HCT116 (cell line): ENCODE measurements around the gene C2orf76. TPM values are rescaled to one million over a fixed set of nuclear protein-coding genes. Genes with fewer than 3 reads are reported as not detected.

ENCODE experiments used
- ATAC-seq: fragments of 200-7000 bp; cut with Tn5 transposase; 2 replicates; pipeline ENCODE4 v1.9.1; 2020; ENCODE audit warnings: mild to moderate bottlenecking, moderate library complexity
- BruUV-seq: library from RNA; stranded (reverse); fragments of 400-500 nt; replicated peaks from 2 replicates; lab custom pipeline; 2021; lab: Mats Ljungman, UMichigan
- CTCF ChIA-PET: fragments of 300-600 bp; sonication (Branson Sonifier 250); formaldehyde crosslinking; loops from one replicate; lab custom pipeline; 2021; ENCODE audit warnings: antibody characterized with exemption; lab: Charles Lee
- POLR2A ChIA-PET: fragments of 300-600, 350-600 bp; sonication (Branson Sonifier 250); formaldehyde crosslinking; loops from one replicate; lab custom pipeline; 2021; ENCODE audit warnings: antibody characterized with exemption; lab: Charles Lee
- RAD21 ChIA-PET, 2 experiments: fragments of 300-600 bp; sonication (Branson Sonifier 250); formaldehyde crosslinking; loops; one replicate each; lab custom pipeline; 2023; ENCODE audit warnings: low total read pairs in 2 of 2; ENCODE audit not compliant: uncharacterized antibody in 2 of 2, unreplicated experiment in 2 of 2, low non-redundant PET in 1 of 2; lab: Charles Lee
- DNase-seq: peaks from one replicate; pipeline ENCODE4 v3.0.0-alpha.2; 2010; ENCODE audit warnings: low read depth, low spot score
- H2AFZ ChIP-seq: fragments of 200-600 bp; shearing (Covaris generic), sonication (generic); 2 replicates; pipeline ENCODE4 v1.6.1; 2017; ENCODE audit warnings: low read depth, mixed run types, mixed read lengths, antibody characterized with exemption, low read length; ENCODE audit not compliant: poor library complexity, severe bottlenecking
- H3K27ac ChIP-seq: 2 replicates; pipeline ENCODE4 v1.5.1; 2012; ENCODE audit warnings: low read depth, low read length
- H3K27me3 ChIP-seq: fragments of 200-600 bp; sonication (generic); 2 replicates; pipeline ENCODE4 v1.6.1; 2016; ENCODE audit warnings: mixed run types, low read length, mixed read lengths; ENCODE audit not compliant: insufficient read depth
- H3K36me3 ChIP-seq, 2 experiments: fragments of 200-500 bp in 1 of 2; fragments of 200-600 bp in 1 of 2; sonication (Bioruptor generic) in 1 of 2; sonication (generic) in 1 of 2; 2 replicates each; pipeline versions ENCODE4 v1.5.1 to v1.6.1; 2014 to 2016; ENCODE audit warnings: low read length in 2 of 2, inconsistent platforms in 1 of 2, mixed read lengths in 1 of 2, mixed run types in 1 of 2; ENCODE audit not compliant: insufficient read depth in 2 of 2, control insufficient read depth in 1 of 2
- H3K4me1 ChIP-seq, 2 experiments: fragments of 200-600 bp in 1 of 2; sonication (generic) in 1 of 2; 2 replicates each; pipeline versions ENCODE4 v1.5.1 to v1.6.1; 2012 to 2017; ENCODE audit warnings: low read length in 2 of 2, inconsistent platforms in 1 of 2, mild to moderate bottlenecking in 1 of 2, mixed read lengths in 1 of 2, mixed run types in 1 of 2, moderate library complexity in 1 of 2; ENCODE audit not compliant: insufficient read depth in 2 of 2, control insufficient read depth in 1 of 2
- H3K4me2 ChIP-seq: fragments of 200-600 bp; sonication (generic); 2 replicates; pipeline ENCODE4 v1.6.1; 2017; ENCODE audit warnings: mixed run types, low read length, mixed read lengths
- H3K4me3 ChIP-seq, 2 experiments: fragments of 200-600 bp in 1 of 2; sonication (generic) in 1 of 2; replicated peaks in 1 of 2; 2 replicates each; pipeline ENCODE4 v1.5.1; 2011 to 2016; ENCODE audit warnings: low read length in 2 of 2, control low read depth in 1 of 2, low read depth in 1 of 2, mild to moderate bottlenecking in 1 of 2, mixed read lengths in 1 of 2, mixed run types in 1 of 2
- H3K79me2 ChIP-seq: fragments of 200-600 bp; sonication (generic); 2 replicates; pipeline ENCODE4 v1.6.1; 2017; ENCODE audit warnings: mild to moderate bottlenecking, mixed run types, low read length, moderate library complexity, mixed read lengths; ENCODE audit not compliant: insufficient read depth
- H3K9ac ChIP-seq: fragments of 200-600 bp; sonication (generic); 2 replicates; pipeline ENCODE4 v1.6.1; 2016; ENCODE audit warnings: low read length, mixed read lengths
- H3K9me2 ChIP-seq: fragments of 200-600 bp; sonication (generic), shearing (Covaris generic); 2 replicates; pipeline ENCODE4 v1.6.1; 2017; ENCODE audit warnings: mixed run types, mild to moderate bottlenecking, moderate library complexity; ENCODE audit not compliant: insufficient read depth
- H3K9me3 ChIP-seq, 2 experiments: fragments of 200-500 bp in 1 of 2; fragments of 200-600 bp in 1 of 2; sonication (Bioruptor generic) in 1 of 2; sonication (generic) in 1 of 2; 2 replicates each; pipeline ENCODE4 v1.6.1; 2014 to 2017; ENCODE audit warnings: low read length in 2 of 2, mixed read lengths in 2 of 2, inconsistent platforms in 1 of 2, low read depth in 1 of 2, mild to moderate bottlenecking in 1 of 2, mixed run types in 1 of 2, moderate library complexity in 1 of 2; ENCODE audit not compliant: control insufficient read depth in 1 of 2, insufficient read depth in 1 of 2
- H4K20me1 ChIP-seq: fragments of 200-600 bp; sonication (generic), shearing (Covaris generic); 2 replicates; pipeline ENCODE4 v1.6.1; 2017; ENCODE audit warnings: mixed run types, mild to moderate bottlenecking, moderate library complexity; ENCODE audit not compliant: insufficient read depth
- CBX3 ChIP-seq: IDR thresholded peaks from 2 replicates; pipeline ENCODE4 v1.6.1; 2012; ENCODE audit warnings: low read depth
- CEBPB ChIP-seq: IDR thresholded peaks from 2 replicates; pipeline ENCODE4 v1.6.1; 2012; ENCODE audit warnings: low read depth
- CTCF ChIP-seq, 3 experiments: fragments of 200-600 bp in 1 of 3; sonication (generic) in 1 of 3; IDR thresholded peaks in 2 of 3; conservative IDR thresholded peaks in 1 of 3; 2 replicates each; pipeline ENCODE4 v1.5.1; 2012 to 2017; ENCODE audit warnings: low read depth in 2 of 3, low read length in 2 of 3, antibody characterized with exemption in 1 of 3, borderline replicate concordance in 1 of 3, control low read depth in 1 of 3, mild to moderate bottlenecking in 1 of 3, mixed read lengths in 1 of 3, mixed run types in 1 of 3, moderate library complexity in 1 of 3; ENCODE audit not compliant: insufficient read depth in 1 of 3
- EZH2 ChIP-seq: fragments of 200-600 bp; sonication (generic); IDR thresholded peaks from 2 replicates; pipeline ENCODE4 v1.6.1; 2017; ENCODE audit warnings: antibody characterized with exemption, mixed run types
- EZH2phosphoT487 ChIP-seq: fragments of 200-600 bp; IDR thresholded peaks from 2 replicates; pipeline ENCODE4 v1.6.1; 2018; ENCODE audit warnings: antibody characterized with exemption, borderline replicate concordance
- FOSL1 ChIP-seq: IDR thresholded peaks from 2 replicates; pipeline ENCODE4 v1.6.1; 2012; ENCODE audit warnings: low read depth
- JUND ChIP-seq: IDR thresholded peaks from 2 replicates; pipeline ENCODE4 v1.6.1; 2012
- RAD21 ChIP-seq: IDR thresholded peaks from 2 replicates; pipeline ENCODE4 v1.6.1; 2012; ENCODE audit warnings: low read depth, mild to moderate bottlenecking
- REST ChIP-seq: IDR thresholded peaks from 2 replicates; pipeline ENCODE4 v1.6.1; 2012; ENCODE audit warnings: low read depth
- SIN3A ChIP-seq: IDR thresholded peaks from 2 replicates; pipeline ENCODE4 v1.6.1; 2012; ENCODE audit warnings: low read depth
- SP1 ChIP-seq: IDR thresholded peaks from 2 replicates; pipeline ENCODE4 v1.6.1; 2012; ENCODE audit warnings: low read depth
- SRF ChIP-seq: IDR thresholded peaks from 2 replicates; pipeline ENCODE4 v1.6.1; 2012; ENCODE audit warnings: low read depth
- TCF7L2 ChIP-seq: IDR thresholded peaks from 2 replicates; pipeline ENCODE4 v1.7.0; 2011; ENCODE audit warnings: borderline replicate concordance, inconsistent platforms; ENCODE audit not compliant: insufficient read depth, insufficient read length; ENCODE audit errors: extremely low read depth
- YY1 ChIP-seq: IDR thresholded peaks from 2 replicates; pipeline ENCODE4 v1.6.1; 2011; ENCODE audit warnings: low read length, low read depth, moderate library complexity, mild to moderate bottlenecking; ENCODE audit not compliant: insufficient replicate concordance; ENCODE audit errors: extremely low read depth
- ZFX ChIP-seq: fragments of 450-650 bp; IDR thresholded peaks from 2 replicates; pipeline ENCODE4 v1.6.1; 2017
- ZNF274 ChIP-seq: fragments of 200-500 bp; sonication (Bioruptor generic); IDR thresholded peaks from 2 replicates; pipeline ENCODE4 v1.6.1; 2014; ENCODE audit warnings: mild to moderate bottlenecking, low read depth, low read length, inconsistent platforms
- intact Hi-C: fragments of 100-400 bp; cut with micrococcal nuclease; formaldehyde crosslinking; loops from 2 replicates; pipeline ENCODE4 v1.10.0; 2022
- total RNA-seq: library from RNA; stranded (reverse); gene quantifications from one replicate; pipeline ENCODE4 v1.2.1, GENCODE V29; 2021; ENCODE audit not compliant: unreplicated experiment
- TF ChIP-seq, protein P1 (sequence below): IDR thresholded peaks from 2 replicates; pipeline ENCODE4 v1.6.1; 2011; ENCODE audit warnings: mild to moderate bottlenecking, low read length, moderate library complexity; ENCODE audit not compliant: insufficient replicate concordance; ENCODE audit errors: extremely low read depth

The C2orf76 gene
- total RNA-seq, 1 experiment from 2014 or later = 10.5 TPM

DNA sequence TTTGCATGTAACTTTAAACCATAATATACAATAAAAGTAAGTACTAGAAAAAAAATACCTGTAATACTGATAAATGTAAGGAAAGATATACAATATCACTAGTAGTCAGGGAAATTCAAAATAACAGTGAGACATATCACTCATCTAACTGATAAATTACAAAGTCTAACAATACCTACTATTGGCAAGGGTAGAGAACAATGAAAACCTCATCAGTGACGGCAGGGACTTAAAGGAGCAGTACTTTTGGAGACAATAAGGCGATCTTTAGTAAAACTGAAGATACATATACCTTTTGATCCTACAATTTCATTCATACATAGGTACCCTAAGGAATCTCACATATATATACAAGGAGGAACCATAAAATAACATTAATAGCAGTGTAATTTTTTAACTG is 24.9 kb downstream of the C2orf76 start:
- no peak for ATAC-seq
- Histone ChIP-seq H3K9me2 (no peaks in the 10 kb centered on the region), H3K36me3 (0 out of 4 replicates have a peak, but pooled peaks cover 0 to 4% of the 10 kb centered on the region in 2 experiments), H3K27ac (no peak overlapping the region), H3K4me2 (no peak overlapping the region), H3K9ac (no peak overlapping the region), H3K9me3 (no peaks in the 10 kb centered on the region), H4K20me1 (no peaks in the 10 kb centered on the region), H3K79me2 (peaks cover 3% of the 10 kb centered on the region; the same call in 1 of the 2 replicates), H3K4me3 (no peak overlapping the region), H3K4me1 (no peaks in the 10 kb centered on the region), H3K27me3 (no peaks in the 10 kb centered on the region), H2AFZ (no peak overlapping the region)
- no TSS peak for BruUV-seq
- CTCF ChIA-PET = no interaction called here
- POLR2A ChIA-PET = no interaction called here
- RAD21 ChIA-PET = no interaction called here
- no peak for TF ChIP-seq SIN3A
- TF ChIP-seq SP1 = no peak
- no peak for TF ChIP-seq CBX3
- TF ChIP-seq EZH2phosphoT487 = no peak
- TF ChIP-seq CEBPB = no peak
- TF ChIP-seq CTCF (IDR thresholded peaks at IDR 0.05 in 2 of 3, conservative IDR thresholded peaks at IDR 0.05 in 1 of 3; ENCODE audit: borderline replicate concordance in 1 of 3, insufficient read depth in 1 of 3, low read depth in 2 of 3, low read length in 2 of 3) = no peak
- no peak for TF ChIP-seq TCF7L2
- no peak for TF ChIP-seq YY1
- TF ChIP-seq FOSL1 = no peak
- TF ChIP-seq REST = no peak
- no peak for TF ChIP-seq RAD21
- TF ChIP-seq, protein P1, sequence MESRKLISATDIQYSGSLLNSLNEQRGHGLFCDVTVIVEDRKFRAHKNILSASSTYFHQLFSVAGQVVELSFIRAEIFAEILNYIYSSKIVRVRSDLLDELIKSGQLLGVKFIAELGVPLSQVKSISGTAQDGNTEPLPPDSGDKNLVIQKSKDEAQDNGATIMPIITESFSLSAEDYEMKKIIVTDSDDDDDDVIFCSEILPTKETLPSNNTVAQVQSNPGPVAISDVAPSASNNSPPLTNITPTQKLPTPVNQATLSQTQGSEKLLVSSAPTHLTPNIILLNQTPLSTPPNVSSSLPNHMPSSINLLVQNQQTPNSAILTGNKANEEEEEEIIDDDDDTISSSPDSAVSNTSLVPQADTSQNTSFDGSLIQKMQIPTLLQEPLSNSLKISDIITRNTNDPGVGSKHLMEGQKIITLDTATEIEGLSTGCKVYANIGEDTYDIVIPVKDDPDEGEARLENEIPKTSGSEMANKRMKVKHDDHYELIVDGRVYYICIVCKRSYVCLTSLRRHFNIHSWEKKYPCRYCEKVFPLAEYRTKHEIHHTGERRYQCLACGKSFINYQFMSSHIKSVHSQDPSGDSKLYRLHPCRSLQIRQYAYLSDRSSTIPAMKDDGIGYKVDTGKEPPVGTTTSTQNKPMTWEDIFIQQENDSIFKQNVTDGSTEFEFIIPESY = no peak
- TF ChIP-seq ZNF274 = no peak
- no peak for TF ChIP-seq ZFX
- no peak for TF ChIP-seq SRF
- TF ChIP-seq JUND = no peak
- no peak for TF ChIP-seq EZH2
- intact Hi-C loops = no loop called here
- no peak for DNase-seq
